SW480 (cell line): ENCODE data around the gene NFATC1.

Experiments
- DNase-seq: peaks from one replicate; pipeline ENCODE4 v3.0.0-alpha.2; 2016; ENCODE audit warnings: low spot score

The NFATC1 gene

DNA sequence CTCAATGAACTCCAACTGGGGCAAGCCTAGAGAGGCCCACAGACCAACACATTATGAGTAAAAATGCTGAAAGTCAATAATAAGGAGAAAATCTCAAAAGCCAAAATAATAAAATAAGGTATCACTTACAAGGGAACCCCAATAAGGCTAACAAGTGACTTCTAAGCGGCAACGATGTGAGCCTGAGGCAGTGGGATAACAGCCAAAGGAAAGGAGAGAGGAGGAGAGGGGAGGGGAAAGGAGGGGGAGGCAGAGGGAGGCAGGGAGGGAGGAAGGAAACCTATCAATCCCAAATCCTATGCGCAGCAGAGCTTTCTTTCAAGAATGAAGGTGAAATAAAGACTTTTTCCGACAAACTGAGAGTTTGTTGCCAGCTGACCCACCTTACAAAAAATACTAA lies 6.0 kb upstream of the NFATC1 start:
- no peak for DNase-seq

DNA sequence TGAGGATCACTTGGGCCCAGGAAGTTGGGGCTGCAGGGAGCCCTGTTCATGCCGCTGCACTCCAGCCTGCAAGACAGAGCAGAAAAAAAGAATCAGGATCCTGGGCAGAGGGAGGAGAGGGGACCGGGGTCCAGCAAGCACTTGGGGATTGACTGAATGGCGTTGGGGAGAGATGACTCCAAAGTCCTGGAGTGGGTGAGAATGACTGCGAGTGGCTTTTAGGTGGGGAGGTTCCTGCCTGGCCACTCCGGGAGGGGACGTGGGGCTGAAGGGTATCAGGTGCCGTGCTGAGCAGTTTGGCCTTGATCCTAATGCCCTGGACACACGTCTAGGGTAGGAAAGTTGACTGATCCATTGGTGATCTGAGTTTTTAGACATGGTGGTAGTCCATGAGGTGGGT lies 3.5 kb upstream of the NFATC1 start:
- DNase-seq: no peak

DNA sequence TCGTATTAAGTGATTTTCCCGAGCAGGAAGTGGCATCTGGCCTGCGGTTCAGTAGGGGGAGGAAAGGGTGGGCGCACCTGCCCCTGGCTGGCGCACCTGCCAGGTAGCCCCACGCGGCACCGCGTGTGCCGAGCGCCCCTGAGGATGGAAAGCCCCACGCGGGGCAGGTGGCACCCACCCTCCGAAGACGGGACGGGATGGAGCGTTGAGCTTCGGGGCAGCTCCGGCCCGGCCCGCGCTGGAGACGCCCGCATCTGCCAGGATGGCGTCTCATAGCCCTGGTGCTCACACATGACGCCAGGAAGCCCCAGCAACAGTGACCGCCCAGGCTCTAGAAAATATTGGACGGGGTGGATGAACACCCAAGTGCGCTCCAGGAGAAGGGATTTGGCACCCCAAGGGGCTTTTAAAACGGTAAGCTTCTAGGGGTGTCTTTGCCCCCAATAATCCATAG lies 2.5 kb upstream of the NFATC1 start:
- DNase-seq: no peak

DNA sequence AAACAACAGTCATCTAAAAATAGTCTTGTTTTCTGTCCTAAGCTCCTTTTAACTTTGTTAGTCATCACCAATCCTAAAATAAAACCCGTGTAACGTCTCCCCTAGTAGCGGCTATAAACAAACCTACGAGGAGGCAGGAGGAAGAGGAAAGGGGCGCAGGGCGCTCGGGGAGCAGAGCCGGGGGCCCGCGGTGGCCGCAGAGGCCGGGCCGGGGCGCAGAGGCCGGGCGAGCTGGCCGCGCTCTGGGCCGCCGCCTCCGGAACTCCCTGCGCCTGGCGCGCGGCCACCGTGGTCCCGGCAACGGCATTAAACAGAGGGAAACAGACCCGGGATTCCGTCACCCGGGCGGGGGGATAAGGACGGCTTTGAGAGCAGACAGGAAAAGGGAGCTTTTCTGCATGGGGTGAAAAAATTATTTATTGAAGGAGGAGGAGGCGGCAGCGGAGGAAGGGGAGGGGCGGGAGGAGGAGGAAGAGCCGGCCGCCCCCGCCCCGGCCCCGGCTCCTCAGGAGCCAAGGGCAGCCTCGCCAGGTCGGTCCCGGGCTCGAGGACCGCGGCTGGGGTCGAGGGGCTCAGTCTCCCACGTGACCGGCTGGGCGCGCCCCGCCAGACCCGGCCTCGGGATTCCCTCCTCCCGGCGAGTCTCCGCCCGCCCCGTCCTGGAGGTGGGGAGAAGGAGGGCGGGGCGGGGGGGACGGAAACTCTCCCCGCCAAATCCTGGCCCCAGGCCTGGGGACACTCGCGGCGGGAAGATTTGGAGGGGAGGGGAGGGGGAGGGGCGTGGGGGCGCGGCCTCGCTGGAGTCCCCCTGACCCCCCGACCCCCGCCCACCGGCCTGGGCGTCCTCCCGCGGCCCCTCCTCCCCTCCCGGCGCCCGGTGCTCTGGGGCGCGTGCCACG lies 1.8 kb upstream of the NFATC1 start:
- peak; percentile 45 for DNase-seq

DNA sequence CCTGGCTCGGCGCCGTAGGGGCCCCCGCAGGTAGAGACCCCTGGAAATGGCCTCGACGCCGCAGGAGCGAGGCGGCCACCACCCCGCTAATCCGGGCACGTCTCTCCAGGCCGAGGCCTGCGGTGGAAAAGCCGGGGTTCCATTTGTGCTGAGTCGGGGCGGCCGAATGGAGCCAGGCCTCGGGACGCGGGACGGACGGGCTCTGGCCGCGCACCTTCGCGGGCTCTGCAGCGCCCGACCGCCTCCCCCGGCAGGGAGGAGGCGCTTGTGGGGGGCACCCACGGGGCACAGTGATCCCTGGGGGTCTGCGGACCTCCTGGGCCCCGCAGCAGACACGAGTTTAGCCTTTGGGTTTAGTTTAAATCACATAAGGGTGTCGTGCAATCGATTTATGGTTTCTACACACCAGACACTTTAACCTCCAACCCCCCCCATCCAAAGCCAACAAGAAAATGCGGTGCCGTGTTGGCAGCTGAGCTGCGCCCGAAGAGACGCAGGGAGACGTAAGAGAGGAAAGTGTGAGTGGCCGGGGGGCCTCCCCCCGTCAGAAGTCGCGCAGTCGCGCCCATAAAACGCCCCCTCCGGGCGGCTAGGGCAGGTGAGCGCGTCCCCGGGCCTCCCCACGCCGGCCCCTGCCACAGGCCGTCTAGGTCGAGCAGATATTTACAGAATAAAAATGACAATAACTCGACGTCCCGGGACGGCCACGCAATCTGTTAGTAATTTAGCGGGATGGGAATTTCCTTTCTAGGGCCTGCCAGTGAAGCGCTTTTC lies 1.0 kb upstream of the NFATC1 start:
- peak; percentile 28 for DNase-seq

DNA sequence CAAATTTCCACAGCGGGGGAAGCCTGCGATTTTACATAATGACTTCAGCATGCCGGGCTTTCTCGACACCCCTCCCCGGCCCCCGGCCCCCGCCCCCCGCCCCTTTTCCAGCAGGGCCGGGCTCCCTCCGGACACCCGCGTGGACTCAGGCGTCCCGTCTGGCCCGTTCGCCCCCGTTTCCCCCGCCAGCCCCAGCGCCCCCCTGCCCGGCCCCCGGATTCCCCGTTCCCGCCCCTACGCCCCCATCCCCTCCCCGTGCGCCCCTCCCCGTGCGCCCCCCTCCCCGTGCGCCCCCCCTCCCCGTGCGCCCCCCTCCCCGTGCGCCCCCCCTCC lies 456 bp upstream of the NFATC1 start:
- DNase-seq: no peak

DNA sequence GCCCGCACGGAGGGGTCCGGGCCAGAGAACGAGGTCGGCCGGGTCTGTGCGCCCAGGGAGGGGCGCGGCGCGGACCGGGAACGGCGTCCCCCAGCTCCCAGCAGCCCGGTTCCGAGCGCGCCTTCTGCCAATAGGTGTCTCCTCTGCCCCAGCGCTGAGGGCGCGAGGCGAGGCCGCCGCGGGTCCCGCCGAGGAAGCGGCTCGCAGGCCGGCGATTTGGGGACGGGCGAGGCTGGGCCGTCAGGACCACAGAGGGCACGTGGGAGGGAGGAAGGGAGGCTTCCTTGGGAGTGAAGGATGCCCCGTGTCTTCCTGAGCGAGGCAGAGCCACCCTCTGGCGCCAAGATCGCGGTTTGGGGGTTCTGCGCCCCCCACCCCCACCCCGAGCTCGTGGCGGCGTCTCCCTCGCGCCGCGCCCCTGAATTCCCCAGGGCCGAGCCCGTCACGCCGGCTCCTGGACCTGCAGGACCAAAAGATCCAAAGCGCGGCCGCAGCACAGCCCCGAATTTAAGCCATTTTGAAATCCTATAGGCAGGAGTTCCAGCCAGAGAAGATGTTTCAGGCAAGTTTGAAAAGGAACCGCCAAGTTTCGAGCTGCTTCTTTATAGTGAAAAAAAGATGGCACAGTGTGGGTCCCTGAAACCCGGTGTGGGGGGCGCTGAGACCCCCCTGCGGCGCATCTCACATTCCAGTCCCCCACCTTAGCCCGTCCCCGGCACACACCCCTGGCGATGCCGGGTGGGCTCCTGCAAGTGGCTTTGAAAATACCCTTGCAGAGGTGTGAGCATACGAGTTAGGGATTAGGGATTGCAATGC lies 909 bp downstream of the NFATC1 start:
- DNase-seq: no peak

DNA sequence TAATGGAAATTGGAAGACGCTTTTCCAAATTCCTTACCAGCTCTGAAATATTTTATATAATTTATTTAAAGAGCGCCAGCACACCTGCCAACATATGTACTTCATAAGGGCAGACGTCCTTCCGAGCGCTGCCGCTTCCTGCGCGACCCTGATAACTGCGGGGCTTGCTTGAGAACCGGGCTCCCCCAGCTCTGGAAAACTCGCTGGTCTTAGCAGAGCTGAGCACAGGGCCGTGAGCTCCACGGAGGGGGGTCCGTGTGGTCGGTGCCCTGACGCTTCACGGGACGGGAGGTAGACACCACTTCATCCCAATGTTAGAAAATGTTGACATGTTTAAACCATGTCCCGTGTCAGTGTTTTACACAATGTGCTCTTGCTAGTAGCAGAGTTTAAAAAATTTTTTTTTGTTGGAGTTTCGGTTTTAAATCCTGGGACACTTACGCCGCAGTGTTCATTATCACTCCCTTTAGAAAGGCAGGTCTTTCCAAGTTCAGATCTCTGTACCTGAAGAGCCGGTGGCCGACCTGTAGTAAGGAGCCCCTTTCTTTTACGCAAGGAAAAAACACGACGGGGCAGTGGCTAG lies 1.6 kb downstream of the NFATC1 start:
- no peak for DNase-seq

DNA sequence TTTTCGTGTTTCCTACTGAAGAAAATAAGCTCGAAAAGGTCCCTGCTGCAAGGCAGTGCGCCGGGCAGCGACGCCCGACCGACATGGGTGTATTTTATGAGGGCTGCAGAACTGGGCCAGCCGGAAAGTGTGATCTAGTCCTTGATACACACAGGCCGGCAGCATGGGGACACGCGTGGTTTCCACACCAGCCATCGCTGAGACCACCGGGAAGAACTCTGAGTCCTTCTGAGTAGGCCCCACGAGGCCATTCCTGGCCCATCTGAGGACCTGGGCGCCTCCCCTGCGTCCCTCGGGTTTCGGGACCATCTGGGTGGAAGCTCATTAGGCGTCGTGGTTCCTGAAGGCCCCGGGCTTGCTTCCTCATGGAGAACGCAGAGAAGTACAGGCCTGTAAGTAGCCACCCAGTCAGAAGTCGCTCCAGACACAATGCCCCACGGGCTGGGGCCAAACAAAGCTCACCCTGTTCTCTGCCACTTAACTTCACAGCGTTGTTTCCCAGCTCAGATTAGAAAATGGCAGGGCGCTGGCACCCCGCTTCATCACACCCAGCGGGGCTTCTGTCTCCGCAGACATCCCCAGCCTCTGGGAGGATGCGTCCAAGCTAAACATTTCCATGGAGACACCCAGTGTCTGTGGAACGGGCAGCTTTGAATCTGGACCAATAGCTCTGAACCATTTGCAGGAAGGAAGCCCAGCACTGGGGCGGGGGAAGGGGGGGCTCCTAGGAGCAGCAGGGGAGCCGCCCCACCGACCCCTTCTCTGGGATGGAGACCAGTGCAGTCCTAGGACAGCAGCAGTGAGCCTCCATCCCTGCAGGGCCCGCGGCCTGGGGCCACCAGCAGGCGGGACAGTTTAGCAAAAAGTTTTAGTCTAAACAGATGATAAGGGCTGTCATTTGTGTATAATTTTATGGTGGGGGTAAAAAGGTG lies 2.4 kb downstream of the NFATC1 start:
- DNase-seq: no peak

DNA sequence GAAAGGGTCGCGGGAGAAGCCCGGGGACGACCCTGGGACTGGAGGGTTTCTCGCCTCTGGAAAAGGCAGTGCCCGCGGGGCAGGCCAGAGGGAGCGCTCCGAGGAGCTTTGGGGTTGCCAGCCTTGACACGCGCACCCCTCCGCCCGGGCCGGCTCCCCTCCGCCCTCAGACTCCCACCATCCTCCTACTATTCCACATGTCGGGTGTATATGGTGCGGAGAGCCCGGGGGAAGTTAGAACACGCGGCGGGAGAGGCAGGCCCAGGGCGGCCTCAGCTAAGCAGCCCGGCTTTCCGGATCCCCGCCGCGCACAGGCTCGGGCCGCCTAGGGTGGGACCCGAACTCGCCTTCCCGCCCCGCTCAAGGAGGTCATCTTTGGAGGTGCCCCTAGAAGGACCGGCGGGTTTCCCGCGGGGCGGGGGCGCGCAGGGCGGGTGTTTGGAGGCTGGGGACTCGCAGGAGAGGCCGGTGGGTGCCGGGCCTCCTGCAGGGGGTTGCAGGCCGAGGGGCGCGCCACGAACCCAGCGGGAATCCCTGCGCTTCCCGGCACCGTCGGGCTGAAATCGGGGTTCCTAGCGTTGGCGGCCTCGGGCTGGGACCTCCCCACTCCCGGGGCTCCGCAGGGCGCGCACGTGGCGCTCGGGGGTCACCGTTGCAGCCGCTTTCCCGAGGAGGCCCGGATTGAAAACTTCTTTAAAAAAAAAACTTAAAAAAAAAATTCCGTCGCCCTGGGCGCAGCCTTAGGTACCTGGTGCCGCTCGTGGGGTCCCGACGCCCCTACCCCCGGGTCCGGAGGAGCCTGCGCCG lies 3.7 kb downstream of the NFATC1 start:
- no peak for DNase-seq

DNA sequence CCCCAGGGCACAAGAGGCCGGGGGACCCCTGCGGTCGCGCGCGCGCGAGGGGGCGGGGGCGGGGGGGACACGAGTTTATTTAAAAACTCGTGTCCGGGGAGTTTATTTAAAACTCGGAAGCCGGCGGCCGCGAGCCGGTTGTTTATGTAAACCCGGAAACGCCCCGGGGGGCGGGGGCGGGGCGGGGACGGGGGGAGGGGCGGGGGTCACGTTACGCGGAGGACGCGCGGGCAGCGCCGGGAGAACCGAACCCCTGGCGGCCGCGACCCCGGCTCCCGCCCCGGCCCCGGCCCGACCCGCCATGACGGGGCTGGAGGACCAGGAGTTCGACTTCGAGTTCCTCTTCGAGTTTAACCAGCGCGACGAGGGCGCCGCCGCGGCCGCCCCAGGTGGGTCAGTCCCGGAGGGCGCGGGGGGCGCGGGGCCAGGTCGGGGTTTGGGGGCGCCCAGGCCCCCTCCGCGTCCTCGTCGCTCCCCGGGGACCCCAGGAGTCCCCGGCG lies 4.4 kb downstream of the NFATC1 start:
- DNase-seq: no peak

DNA sequence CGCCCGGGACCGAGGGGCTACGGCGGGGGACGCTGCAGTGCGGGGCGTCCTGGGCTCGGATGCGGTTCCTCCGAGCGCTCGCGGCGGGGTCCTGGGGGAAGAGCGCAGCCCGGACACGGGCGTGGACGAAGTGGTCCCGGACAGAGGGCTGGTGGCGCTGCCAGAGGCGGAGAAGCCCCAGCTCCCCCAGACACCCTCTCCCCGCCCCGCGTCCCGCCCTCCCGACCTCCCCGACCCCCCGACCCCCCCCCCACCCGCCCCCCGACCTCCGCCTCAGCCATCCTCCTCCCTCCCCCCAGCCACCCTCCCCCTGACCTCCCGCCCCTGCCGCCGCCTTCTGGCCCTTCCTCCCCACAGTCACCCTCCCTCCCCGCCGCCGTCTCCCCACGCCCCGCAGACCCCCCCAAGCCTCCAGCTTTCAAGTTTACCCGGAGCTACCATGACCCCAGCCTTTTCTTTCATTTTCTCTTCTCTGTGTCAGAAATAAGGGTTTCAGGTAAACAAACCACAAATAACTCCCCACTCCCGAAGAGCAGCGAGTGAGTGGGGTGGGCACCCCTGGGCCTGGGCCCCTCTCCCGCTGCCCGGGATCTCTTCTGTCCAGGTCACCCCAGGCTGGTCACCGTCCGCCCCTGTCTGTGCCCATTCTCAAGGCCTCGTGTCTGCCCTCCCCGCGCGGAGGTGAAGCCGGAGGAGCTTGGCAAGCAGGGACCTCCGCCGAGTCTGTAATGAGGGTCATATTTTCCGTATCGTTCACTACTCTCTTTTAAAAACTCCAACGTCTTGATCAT lies 5.1 kb downstream of the NFATC1 start:
- no peak for DNase-seq

DNA sequence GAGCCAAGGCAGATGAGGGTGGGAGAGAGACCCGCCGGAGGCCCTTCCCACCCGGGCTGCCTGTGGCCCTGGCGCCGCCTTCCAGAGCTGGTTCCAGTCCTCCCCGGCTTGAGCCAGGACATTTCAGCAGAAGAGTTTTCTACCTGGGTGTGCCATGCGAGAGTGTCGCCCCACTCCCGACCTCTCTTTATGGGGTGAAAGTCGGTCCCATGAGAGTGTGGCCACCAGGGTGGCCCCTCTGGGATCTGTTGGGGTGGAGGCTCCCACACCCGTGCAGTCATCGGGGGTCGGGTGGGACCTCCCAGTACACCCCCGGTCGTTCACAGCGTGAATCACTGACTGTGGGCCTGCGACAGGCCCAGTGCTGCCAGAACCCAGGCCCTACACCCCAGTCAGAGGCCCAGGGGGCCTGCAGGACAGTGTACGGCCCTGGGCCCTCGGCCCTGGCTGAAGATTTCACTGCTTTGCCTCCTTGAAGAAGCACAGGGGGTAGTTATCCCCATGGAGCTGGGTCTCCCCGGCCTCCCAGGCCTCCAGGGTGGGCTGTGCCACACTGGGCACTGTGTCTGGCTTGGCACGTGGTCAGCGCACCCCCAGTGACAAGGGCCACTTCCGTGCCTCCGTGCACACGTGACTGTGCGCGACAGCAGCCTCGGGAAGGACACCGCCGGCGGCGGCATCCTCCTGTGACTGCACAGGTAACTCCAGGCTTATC lies 5.9 kb downstream of the NFATC1 start:
- no peak for DNase-seq

DNA sequence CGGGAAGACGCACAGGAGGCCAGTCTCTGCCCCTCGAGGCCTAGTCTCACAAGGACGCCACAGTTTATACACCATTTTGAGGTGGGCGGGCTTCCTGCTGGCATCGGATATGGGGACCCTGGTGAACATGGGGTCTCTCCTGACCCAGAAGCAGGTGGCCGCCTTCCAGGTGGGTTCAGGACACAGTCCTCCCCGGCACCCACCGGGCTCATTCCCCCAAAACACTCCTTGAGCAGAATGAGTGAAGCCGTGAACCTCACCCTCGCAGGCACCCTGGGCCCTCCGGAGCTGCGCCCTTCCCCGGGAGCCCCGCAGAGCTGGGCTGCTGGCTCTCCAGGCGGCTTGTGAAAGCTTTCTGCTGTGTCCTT lies 6.5 kb downstream of the NFATC1 start:
- DNase-seq: no peak

DNA sequence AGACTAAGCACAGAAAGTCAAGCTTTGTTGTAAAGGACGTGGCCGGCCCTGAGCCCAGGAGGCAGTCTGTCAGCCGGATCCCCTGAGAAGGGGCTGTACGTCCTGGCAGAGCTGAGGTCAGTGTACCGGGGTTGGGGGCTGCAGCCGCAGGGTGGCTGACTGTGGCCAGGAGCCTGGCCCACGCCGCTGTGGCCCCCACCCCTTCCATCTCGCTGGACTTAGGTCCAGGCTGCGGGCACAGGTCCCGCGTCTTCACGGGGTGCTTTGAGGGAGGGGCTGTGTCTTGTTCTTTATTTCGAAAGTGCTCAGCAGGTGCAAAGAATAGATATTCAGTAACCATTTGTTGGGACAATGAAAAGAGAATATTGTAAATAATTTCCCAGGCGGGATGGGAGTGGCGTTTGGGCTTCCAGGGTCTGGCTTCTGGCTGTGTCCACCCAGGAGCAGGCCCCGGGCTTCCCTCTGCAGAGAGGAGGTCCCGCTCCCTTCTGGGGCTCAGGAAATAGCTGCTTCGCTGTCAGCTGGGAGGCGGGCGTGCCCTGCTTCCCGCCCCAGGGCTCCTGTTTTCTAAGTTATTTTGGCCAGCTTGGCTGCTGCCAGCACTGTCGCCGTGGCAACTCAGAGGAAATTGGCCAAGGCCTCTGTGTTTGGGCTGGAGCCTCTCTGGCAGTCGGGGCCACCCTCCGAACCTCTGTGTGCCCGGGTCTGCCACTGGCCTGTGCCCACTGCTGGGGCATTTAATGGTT lies 7.4 kb downstream of the NFATC1 start:
- no peak for DNase-seq

DNA sequence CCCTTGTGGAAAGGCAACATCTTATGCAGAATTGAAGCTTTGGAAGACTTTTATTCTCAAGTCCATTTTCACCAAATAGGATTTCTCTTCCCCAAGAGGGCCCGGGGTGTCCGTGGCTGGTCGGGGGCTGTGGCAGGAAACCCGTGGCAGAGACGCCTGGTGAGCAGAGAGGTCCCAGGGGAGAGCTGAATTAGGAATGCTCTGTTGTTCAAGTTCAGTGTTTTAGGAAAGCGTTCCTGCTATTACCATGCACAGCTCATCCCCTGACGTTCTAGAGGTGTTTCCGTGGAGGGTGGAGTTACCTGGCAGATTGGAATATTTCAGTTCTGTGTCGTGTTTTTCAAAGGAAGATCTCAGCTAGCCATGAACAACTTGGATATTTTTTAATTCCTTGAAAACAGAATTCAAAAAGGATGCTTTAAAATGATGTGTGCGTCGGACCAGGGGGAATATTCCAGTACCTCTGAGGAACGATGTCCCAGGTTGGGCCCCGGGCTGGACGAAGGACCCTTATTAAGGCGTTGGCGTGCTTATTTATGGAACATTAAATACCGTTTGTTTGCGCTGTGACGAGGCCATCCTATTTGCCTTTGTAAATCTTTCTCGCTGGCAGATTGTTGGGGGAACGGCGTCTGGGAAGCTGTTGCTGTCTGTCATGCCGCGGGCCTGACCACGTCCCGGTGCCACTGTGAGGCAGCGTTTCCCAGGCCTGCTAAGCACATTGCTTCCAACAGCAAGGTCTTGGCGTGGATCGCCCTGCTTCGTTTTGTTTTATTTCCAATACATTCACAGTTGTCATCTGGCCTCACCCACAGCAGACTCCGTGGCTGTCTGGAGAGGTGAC lies 8.2 kb downstream of the NFATC1 start:
- no peak for DNase-seq

DNA sequence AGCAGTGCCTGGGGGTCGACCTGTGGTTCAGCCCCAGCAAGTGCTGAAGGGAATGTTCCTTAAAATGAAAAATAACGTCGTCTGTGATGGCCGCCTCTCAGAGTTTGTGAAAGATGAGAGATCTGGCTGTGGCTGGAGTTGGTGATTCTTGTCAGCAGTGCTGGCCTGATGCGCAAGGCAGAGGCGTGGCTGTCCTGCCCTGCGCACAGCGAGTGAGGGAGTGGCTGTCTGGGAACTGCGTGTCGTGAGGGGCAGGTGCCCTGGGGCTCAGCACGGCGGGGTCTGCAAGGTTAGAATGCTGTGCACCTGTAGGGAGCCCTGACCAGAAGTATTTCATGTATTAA lies 8.8 kb downstream of the NFATC1 start:
- no peak for DNase-seq
